GM12878 (cell line): ENCODE data around the gene STX7. TPM values are rescaled to one million over a fixed set of nuclear protein-coding genes. Genes with fewer than 3 reads are reported as not detected.
A peak's percentile ranks its signal among the peaks of the same experiment; 100 is the strongest.

Experiments
- ATAC-seq: fragments of 200-7000 bp; cut with Tn5 transposase; 3 replicates; pipeline ENCODE4 v1.9.1; 2020; ENCODE audit warnings: mild to moderate bottlenecking, moderate library complexity
- BruUV-seq: library from RNA; stranded (reverse); fragments of 400-500 nt; replicated peaks from 2 replicates; lab custom pipeline; 2021; lab: Mats Ljungman, UMichigan
- CTCF ChIA-PET: fragments of 300-600 bp; sonication (Branson Sonifier 250); formaldehyde crosslinking; extraction: SDS; loops from one replicate; lab custom pipeline; 2021; ENCODE audit warnings: inconsistent platforms; lab: Yijun Ruan, JAX
- POLR2A ChIA-PET: fragments of 350-600 bp; formaldehyde crosslinking; extraction: SDS; loops from one replicate; lab custom pipeline; 2021; ENCODE audit warnings: inconsistent platforms; lab: Charles Lee
- RAD21 ChIA-PET: fragments of 300-600 bp; sonication (Branson Sonifier 250); formaldehyde crosslinking; loops from one replicate; lab custom pipeline; 2023; ENCODE audit warnings: antibody characterized with exemption; ENCODE audit not compliant: unreplicated experiment; lab: Charles Lee
- SMC1A ChIA-PET: fragments of 300-600 bp; sonication (Branson Sonifier 250); formaldehyde crosslinking; loops from one replicate; lab custom pipeline; 2023; ENCODE audit not compliant: unreplicated experiment, uncharacterized antibody; lab: Charles Lee
- DNase-seq: peaks from one replicate; pipeline ENCODE4 v3.0.0-alpha.2; 2011; ENCODE audit warnings: low read depth, low spot score
- FAIRE-seq: peaks from 3 replicates; lab custom pipeline; 2011; peaks lifted over from hg19 to GRCh38; lab: Jason Lieb, UNC
- H2AFZ ChIP-seq: 2 replicates; pipeline ENCODE4 v1.6.0; 2011; ENCODE audit warnings: low read depth, low read length, control low read depth; ENCODE audit not compliant: control insufficient read depth
- H3K27ac ChIP-seq: 2 replicates; pipeline ENCODE4 v1.5.1; 2011; ENCODE audit warnings: control low read depth; ENCODE audit not compliant: control insufficient read depth, insufficient read depth
- H3K27me3 ChIP-seq, 2 experiments: replicated peaks in 1 of 2; 2 replicates each; pipeline versions ENCODE4 v1.6.0 to v1.6.1; 2011; ENCODE audit warnings: low read length in 1 of 2; ENCODE audit not compliant: control insufficient read depth in 2 of 2, insufficient read depth in 2 of 2
- H3K36me3 ChIP-seq, 2 experiments: 2 replicates each; pipeline ENCODE4 v1.5.1; 2011; ENCODE audit warnings: low read length in 1 of 2; ENCODE audit not compliant: control insufficient read depth in 2 of 2, insufficient read depth in 2 of 2
- H3K4me1 ChIP-seq: 2 replicates; pipeline ENCODE4 v1.6.1; 2011; ENCODE audit warnings: mild to moderate bottlenecking, low read length, moderate library complexity, mixed read lengths; ENCODE audit not compliant: control insufficient read depth, insufficient read depth
- H3K4me2 ChIP-seq: 2 replicates; pipeline ENCODE4 v1.6.0; 2011; ENCODE audit warnings: control low read depth; ENCODE audit not compliant: control insufficient read depth, insufficient read depth
- H3K4me3 ChIP-seq: fragments of 200-600 bp; sonication (generic); 2 replicates; pipeline ENCODE4 v1.5.1; 2016
- H3K79me2 ChIP-seq: 2 replicates; pipeline ENCODE4 v1.6.0; 2011; ENCODE audit warnings: low read length; ENCODE audit not compliant: control insufficient read depth, insufficient read depth
- H3K9ac ChIP-seq: 2 replicates; pipeline ENCODE4 v1.8.0; 2011; ENCODE audit warnings: low read length, control low read depth, mixed read lengths; ENCODE audit not compliant: control insufficient read depth, insufficient read depth
- H3K9me3 ChIP-seq: replicated peaks from 3 replicates; pipeline ENCODE4 v1.5.1; 2011; ENCODE audit warnings: mild to moderate bottlenecking, low read length; ENCODE audit not compliant: control insufficient read depth, insufficient read depth
- H4K20me1 ChIP-seq: 2 replicates; pipeline ENCODE4 v1.6.0; 2011; ENCODE audit not compliant: control insufficient read depth, insufficient read depth
- BHLHE40 ChIP-seq, 2 experiments: fragments of 450-650 bp in 1 of 2; IDR thresholded peaks; 2 replicates each; pipeline ENCODE4 v1.6.1; 2011 to 2017; ENCODE audit warnings: low read depth in 2 of 2, borderline replicate concordance in 1 of 2, improper control_type of control experiment in 1 of 2, low read length in 1 of 2, mild to moderate bottlenecking in 1 of 2
- MYC ChIP-seq: IDR thresholded peaks from 2 replicates; pipeline ENCODE4 v1.6.1; 2011; ENCODE audit warnings: mild to moderate bottlenecking, low read length, moderate library complexity, inconsistent platforms; ENCODE audit not compliant: insufficient read depth, insufficient replicate concordance, insufficient read length, severe bottlenecking
- NR2F1 ChIP-seq: fragments of 450-650 bp; conservative IDR thresholded peaks from 2 replicates; pipeline ENCODE4 v1.6.1; 2017; ENCODE audit warnings: mild to moderate bottlenecking
- PAX5 ChIP-seq: IDR thresholded peaks from 2 replicates; pipeline ENCODE4 v1.6.1; 2011; ENCODE audit warnings: low read depth, low read length, borderline replicate concordance
- PAX8 ChIP-seq: fragments of 450-650 bp; IDR thresholded peaks from 2 replicates; pipeline ENCODE4 v1.6.1; 2017; ENCODE audit warnings: mild to moderate bottlenecking, moderate library complexity
- TBL1XR1 ChIP-seq: IDR thresholded peaks from 2 replicates; pipeline ENCODE4 v1.6.1; 2012; ENCODE audit warnings: low read depth, low read length, improper control_type of control experiment
- ZBED1 ChIP-seq: IDR thresholded peaks from 2 replicates; pipeline ENCODE4 v1.6.1; 2016; ENCODE audit warnings: borderline replicate concordance
- ZNF24 ChIP-seq: fragments of 450-650 bp; IDR thresholded peaks from 2 replicates; pipeline ENCODE4 v1.6.1; 2017; ENCODE audit warnings: antibody characterized with exemption, mild to moderate bottlenecking
- WGBS: methylation state at CpG from one replicate; pipeline ENCODE4 v1.1.6; 2016; ENCODE audit warnings: low lambda C conversion rate; ENCODE audit not compliant: insufficient replicate concordance, insufficient coverage; ENCODE audit errors: missing lambda C conversion rate; 5-methylcytosine and 5-hydroxymethylcytosine counted together
- in situ Hi-C: fragments of 300-500 bp; cut with MboI; formaldehyde crosslinking; loops from 9 replicates; pipeline ENCODE4 v1.14.3; 2018; ENCODE audit warnings: mixed read lengths
- intact Hi-C: fragments of 100-400 bp; cut with micrococcal nuclease; formaldehyde crosslinking; loops from one replicate; pipeline ENCODE4 v1.14.2; 2022; ENCODE audit not compliant: unreplicated experiment
- polyA plus RNA-seq, 11 experiments: library from polyadenylated mRNA; depleted of rRNA in 4 of 11; unstranded in 6 of 11; stranded (reverse) in 5 of 11; fragments of >200 nt; fragmentation: Nextera tagmentation in 4 of 11; fragmentation: Illumina TruSeq in 1 of 11; extraction: Ambion mirVana in 4 of 11; extraction: Trizol in 1 of 11; gene quantifications; 1 replicate in 1 of 11; 2 replicates in 10 of 11; pipeline versions ENCODE4 v1.2.1 to v1.2.3, GENCODE V29; 2011 to 2016; ENCODE audit warnings: inconsistent platforms in 2 of 11, missing spikeins in 2 of 11, low read depth in 1 of 11
- total RNA-seq, 4 experiments: library from RNA; depleted of rRNA in 3 of 4; stranded (reverse); fragments of >200 nt in 3 of 4; fragmentation: Illumina TruSeq in 1 of 4; extraction: Trizol in 1 of 4; gene quantifications; 2 replicates each; pipeline versions ENCODE4 v1.2.1 to v1.2.3, GENCODE V29; 2013 to 2021
- TF ChIP-seq, protein P1 (sequence below): IDR thresholded peaks from 2 replicates; pipeline ENCODE4 v1.6.1; 2012; ENCODE audit warnings: improper control_type of control experiment, low read depth, low read length; ENCODE audit not compliant: insufficient replicate concordance
- TF ChIP-seq, protein P2 (sequence below): IDR thresholded peaks from 2 replicates; pipeline ENCODE4 v1.6.1; 2011; ENCODE audit warnings: low read depth, mild to moderate bottlenecking, low read length, moderate library complexity, borderline replicate concordance; ENCODE audit errors: extremely low read depth

STX7 gene
- total and polyA plus RNA-seq, 10 of the 15 experiments (the other 5 are each of a cell fraction or from before 2014, with no cell fraction given), result 26.5 to 75.5 (median 51.3) TPM

DNA sequence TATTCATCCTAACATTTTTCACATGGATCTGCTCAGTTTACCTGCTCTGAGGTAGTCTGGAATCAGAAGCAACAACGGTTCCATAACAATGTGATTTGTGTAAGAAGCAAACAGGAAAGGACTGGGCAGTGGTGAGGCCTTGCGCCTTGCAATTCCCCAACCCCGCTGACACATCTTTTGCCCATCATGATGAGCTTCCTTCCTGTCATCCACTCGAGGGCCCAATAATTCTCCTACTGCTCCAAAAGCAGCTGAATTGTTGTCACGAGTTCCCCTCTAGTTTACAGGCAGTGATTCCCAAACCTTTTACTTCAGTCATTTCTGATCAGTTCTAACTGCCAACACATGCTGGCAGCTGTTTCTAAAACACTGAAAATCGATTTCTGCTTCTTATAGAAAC is 22.9 kb downstream of the STX7 start (continued):
- TF ChIP-seq, protein P1, sequence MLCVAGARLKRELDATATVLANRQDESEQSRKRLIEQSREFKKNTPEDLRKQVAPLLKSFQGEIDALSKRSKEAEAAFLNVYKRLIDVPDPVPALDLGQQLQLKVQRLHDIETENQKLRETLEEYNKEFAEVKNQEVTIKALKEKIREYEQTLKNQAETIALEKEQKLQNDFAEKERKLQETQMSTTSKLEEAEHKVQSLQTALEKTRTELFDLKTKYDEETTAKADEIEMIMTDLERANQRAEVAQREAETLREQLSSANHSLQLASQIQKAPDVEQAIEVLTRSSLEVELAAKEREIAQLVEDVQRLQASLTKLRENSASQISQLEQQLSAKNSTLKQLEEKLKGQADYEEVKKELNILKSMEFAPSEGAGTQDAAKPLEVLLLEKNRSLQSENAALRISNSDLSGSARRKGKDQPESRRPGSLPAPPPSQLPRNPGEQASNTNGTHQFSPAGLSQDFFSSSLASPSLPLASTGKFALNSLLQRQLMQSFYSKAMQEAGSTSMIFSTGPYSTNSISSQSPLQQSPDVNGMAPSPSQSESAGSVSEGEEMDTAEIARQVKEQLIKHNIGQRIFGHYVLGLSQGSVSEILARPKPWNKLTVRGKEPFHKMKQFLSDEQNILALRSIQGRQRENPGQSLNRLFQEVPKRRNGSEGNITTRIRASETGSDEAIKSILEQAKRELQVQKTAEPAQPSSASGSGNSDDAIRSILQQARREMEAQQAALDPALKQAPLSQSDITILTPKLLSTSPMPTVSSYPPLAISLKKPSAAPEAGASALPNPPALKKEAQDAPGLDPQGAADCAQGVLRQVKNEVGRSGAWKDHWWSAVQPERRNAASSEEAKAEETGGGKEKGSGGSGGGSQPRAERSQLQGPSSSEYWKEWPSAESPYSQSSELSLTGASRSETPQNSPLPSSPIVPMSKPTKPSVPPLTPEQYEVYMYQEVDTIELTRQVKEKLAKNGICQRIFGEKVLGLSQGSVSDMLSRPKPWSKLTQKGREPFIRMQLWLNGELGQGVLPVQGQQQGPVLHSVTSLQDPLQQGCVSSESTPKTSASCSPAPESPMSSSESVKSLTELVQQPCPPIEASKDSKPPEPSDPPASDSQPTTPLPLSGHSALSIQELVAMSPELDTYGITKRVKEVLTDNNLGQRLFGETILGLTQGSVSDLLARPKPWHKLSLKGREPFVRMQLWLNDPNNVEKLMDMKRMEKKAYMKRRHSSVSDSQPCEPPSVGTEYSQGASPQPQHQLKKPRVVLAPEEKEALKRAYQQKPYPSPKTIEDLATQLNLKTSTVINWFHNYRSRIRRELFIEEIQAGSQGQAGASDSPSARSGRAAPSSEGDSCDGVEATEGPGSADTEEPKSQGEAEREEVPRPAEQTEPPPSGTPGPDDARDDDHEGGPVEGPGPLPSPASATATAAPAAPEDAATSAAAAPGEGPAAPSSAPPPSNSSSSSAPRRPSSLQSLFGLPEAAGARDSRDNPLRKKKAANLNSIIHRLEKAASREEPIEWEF, result no peak
- TF ChIP-seq, all 136 proteins: peak for 3

DNA sequence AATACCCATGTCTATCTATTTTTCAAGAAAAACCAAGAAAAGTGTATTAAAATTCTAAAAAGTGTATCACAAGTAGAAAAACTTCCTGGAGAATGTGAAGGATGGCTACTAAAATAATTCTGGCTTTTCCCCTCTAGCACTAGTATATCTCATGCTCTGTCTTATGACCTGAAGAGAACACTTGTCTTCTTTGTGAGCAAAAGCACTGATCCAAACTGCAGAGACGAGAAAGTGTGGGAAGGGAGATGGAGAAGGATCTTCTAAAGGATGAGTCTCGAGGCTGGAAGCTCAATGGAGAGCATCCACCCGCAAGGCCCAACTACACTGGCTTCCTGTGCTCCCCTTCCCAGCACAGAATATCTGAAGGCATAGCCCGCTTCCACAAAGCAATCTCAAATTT is 23.5 kb downstream of the STX7 start:
- no TSS peak for BruUV-seq
- DNase-seq, result no peak
- peaks cover 38% of the 10 kb centered on the region for H3K4me1 ChIP-seq
- H2AFZ ChIP-seq, result no peak overlapping the region
- 64% methylated on average over 4 of the region's 4 CpGs for WGBS
- peaks cover 79% of the 10 kb centered on the region for H3K79me2 ChIP-seq
- peak overlapping the region; percentile 70 for H3K4me2 ChIP-seq
- H4K20me1 ChIP-seq, result no peaks in the 10 kb centered on the region; the same call in 1 of the 2 replicates
- peak overlapping the region; percentile 73 for H3K27ac ChIP-seq
- H3K4me3 ChIP-seq, result peak overlapping the region; percentile 56; the same call in 1 of the 2 replicates
- SMC1A ChIA-PET, result interaction anchor here (1.0 to 4.2 kb wide), 7 partner anchors 20 to 210 kb away, joined by 3 to 19 read pairs (median 3); no protein-coding TSS in a partner anchor
- intact Hi-C loops (loop anchor here (10.0 kb wide), 1 partner anchor 575 kb away; no protein-coding TSS in a partner anchor), in situ Hi-C loops (loop anchor here (10.0 kb wide), 1 partner anchor 185 kb away; no protein-coding TSS in a partner anchor)
- no peak for ATAC-seq
- RAD21 ChIA-PET, result interaction anchor here (1.4 to 9.7 kb wide), 4 partner anchors 8 to 210 kb away, joined by 3 to 77 read pairs (median 5); no protein-coding TSS in a partner anchor
- no peaks in the 10 kb centered on the region for H3K27me3 ChIP-seq
- CTCF ChIA-PET, result interaction anchor here (0.8 to 11.0 kb wide), 5 partner anchors 8 to 210 kb away, joined by 3 to 263 read pairs (median 3); no protein-coding TSS in a partner anchor
- H3K36me3 ChIP-seq, result peaks cover 3 to 10% of the 10 kb centered on the region in 2 experiments; a peak in 3 of 4 replicates
- no peak overlapping the region for H3K9ac ChIP-seq
- POLR2A ChIA-PET, result no interaction called here
- peaks cover 12% of the 10 kb centered on the region for H3K9me3 ChIP-seq
- FAIRE-seq, result no peak
- TF ChIP-seq PAX8 (no peak), PAX5 (no peak), BHLHE40 (IDR thresholded peaks at IDR 0.05; ENCODE audit: borderline replicate concordance in 1 of 2, low read depth in 2 of 2, low read length in 1 of 2) (no peak), NR2F1 (no peak), ZBED1 (no peak), ZNF24 (no peak), TBL1XR1 (no peak), MYC (no peak)
- TF ChIP-seq, protein P1, result no peak
- TF ChIP-seq, protein P2, sequence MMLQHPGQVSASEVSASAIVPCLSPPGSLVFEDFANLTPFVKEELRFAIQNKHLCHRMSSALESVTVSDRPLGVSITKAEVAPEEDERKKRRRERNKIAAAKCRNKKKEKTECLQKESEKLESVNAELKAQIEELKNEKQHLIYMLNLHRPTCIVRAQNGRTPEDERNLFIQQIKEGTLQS, result no peak
